Measurements from ENCODE around the gene PRM1. TPM values are rescaled to one million over a fixed set of nuclear protein-coding genes. Genes with fewer than 3 reads are reported as not detected.

The PRM1 gene
- total RNA-seq, 1 donor from 2014 or later: not detected

GRCh38 chr16:11236461-11237254, 44.5 kb downstream of the PRM1 start:
- DNase-seq (ENCODE audit: low spot score): no peak

DNA sequence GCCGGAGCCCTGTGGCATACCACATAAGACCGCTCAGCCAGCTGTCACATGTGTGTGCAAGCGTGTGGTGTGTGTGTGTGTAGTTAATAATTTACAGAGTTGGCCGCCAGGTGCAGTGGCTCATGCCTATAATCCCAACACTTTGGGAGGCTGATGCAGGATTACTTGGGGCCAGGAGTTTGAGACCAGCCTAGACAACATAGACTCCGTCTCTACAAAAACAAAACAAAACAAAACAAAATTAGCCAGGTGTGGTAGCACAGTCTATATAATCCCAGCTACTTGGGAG, 45.5 kb downstream of the PRM1 start:
- no peak for DNase-seq (ENCODE audit: low spot score)

GRCh38 chr16:11234884-11235702, 46.0 kb downstream of the PRM1 start:
- DNase-seq (ENCODE audit: low spot score): no peak

- no peak for DNase-seq (ENCODE audit: low spot score)
Measured at GRCh38 chr16:11233727-11234376, 47.3 kb downstream of the PRM1 start.

GRCh38 chr16:11232852-11233726, 48.0 kb downstream of the PRM1 start:
- peak; percentile 44 for DNase-seq (ENCODE audit: low spot score)

GRCh38 chr16:11232302-11232851, 48.8 kb downstream of the PRM1 start:
- DNase-seq (ENCODE audit: low spot score): no peak

GRCh38 chr16:11231367-11231970, 49.7 kb downstream of the PRM1 start:
- DNase-seq (ENCODE audit: low spot score): no peak

Other genes starting within 250 kb of the PRM1 start
- gene SOCS1, start 25.1 kb downstream of the PRM1 start, total RNA-seq: 6.0 TPM
- not detected for gene TNP2, start 12.0 kb downstream of the PRM1 start, total RNA-seq
- not detected for gene PRM3, start 7.7 kb downstream of the PRM1 start, total RNA-seq
- not detected for gene PRM2, start 4.8 kb downstream of the PRM1 start, total RNA-seq
- 4.4 TPM for gene RMI2, start 64.1 kb upstream of the PRM1 start, total RNA-seq

Measured in mucosa of gallbladder (tissue), 1 donor.